PFSK-1 (cell line): ENCODE measurements around the gene PHLPP1.

Source experiments
- POLR2AphosphoS5 ChIP-seq: IDR thresholded peaks from 2 replicates; pipeline ENCODE4 v1.6.1; 2012; ENCODE audit warnings: low read depth, mild to moderate bottlenecking, control low read depth, low read length, moderate library complexity
- REST ChIP-seq, 2 experiments: IDR thresholded peaks; 2 replicates each; pipeline versions ENCODE4 v1.6.1 to v1.8.0; 2011 to 2012; ENCODE audit warnings: low read depth in 2 of 2, low read length in 2 of 2, control low read depth in 1 of 2, inconsistent platforms in 1 of 2, mild to moderate bottlenecking in 1 of 2, moderate library complexity in 1 of 2; ENCODE audit not compliant: insufficient read depth in 1 of 2
- SIN3A ChIP-seq: IDR thresholded peaks from 2 replicates; pipeline ENCODE4 v1.6.1; 2012; ENCODE audit warnings: mild to moderate bottlenecking, low read length, moderate library complexity, borderline replicate concordance; ENCODE audit not compliant: insufficient read depth

DNA sequence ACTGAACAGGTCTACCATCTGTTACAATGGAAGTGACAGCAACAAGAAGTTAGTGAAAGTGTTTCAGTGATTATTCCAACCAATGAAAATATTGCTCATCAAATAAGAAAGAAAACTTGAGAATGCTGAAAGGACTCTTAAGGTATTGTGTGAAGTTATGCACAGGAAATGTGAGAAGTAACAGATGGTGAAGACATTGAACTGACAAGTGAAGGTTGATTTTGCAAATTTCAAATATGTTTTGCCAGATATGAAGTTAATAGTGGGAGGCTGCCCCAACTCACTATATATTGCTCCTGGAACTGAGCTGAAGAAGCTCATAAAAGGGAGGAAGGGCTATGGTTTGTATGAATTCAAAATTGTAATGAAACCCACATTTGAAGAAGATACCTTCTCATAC lies 97.5 kb downstream of the PHLPP1 start:
- no peak for TF ChIP-seq REST (IDR thresholded peaks at IDR 0.05; ENCODE audit: insufficient read depth in 1 of 2, low read depth in 2 of 2, low read length in 2 of 2)
- TF ChIP-seq SIN3A: no peak
- no peak for TF ChIP-seq POLR2AphosphoS5
